ENCODE results near the gene SRP14. TPM values are rescaled to one million over a fixed set of nuclear protein-coding genes. Genes with fewer than 3 reads are reported as not detected.
"Not testable (repeated sequence)": the region's sequence is repeated elsewhere in the genome, so short reads cannot be mapped to it uniquely, and the experiment has no call there.

SRP14 gene
- total RNA-seq, 1 experiment from 2014 or later: 421 TPM

- no peak for DNase-seq (ENCODE audit: low spot score)
These were observed 11.9 kb upstream of the SRP14 start for GRCh38 chr15:40050788-40051470.

GRCh38 chr15:40048926-40049475, 10.0 kb upstream of the SRP14 start:
- no peak for DNase-seq (ENCODE audit: low spot score)

GRCh38 chr15:40048211-40048792, 9.3 kb upstream of the SRP14 start:
- DNase-seq (ENCODE audit: low spot score): no peak

GRCh38 chr15:40047415-40048210, 8.6 kb upstream of the SRP14 start:
- DNase-seq (ENCODE audit: low spot score): peak; percentile 84

- peak; percentile 73 for DNase-seq (ENCODE audit: low spot score)
These were observed 7.9 kb upstream of the SRP14 start for GRCh38 chr15:40046721-40047414.

- DNase-seq (ENCODE audit: low spot score): no peak
These were observed 6.7 kb upstream of the SRP14 start for GRCh38 chr15:40045572-40046217.

- DNase-seq (ENCODE audit: low spot score): peak; percentile 76
These were observed 6.0 kb upstream of the SRP14 start for GRCh38 chr15:40044717-40045571.

GRCh38 chr15:40043927-40044716, 5.1 kb upstream of the SRP14 start:
- DNase-seq (ENCODE audit: low spot score): no peak

- no peak for DNase-seq (ENCODE audit: low spot score)
These were observed 3.9 kb upstream of the SRP14 start for GRCh38 chr15:40042791-40043320.

GRCh38 chr15:40040770-40041169, 1.8 kb upstream of the SRP14 start:
- DNase-seq (ENCODE audit: low spot score): no peak

GRCh38 chr15:40040293-40040635, 1.3 kb upstream of the SRP14 start:
- no peak for DNase-seq (ENCODE audit: low spot score)

GRCh38 chr15:40038275-40038637, 725 bp downstream of the SRP14 start:
- peak; percentile 17 for DNase-seq (ENCODE audit: low spot score)

GRCh38 chr15:40037721-40038120, 1.3 kb downstream of the SRP14 start:
- DNase-seq (ENCODE audit: low spot score): no peak

- not testable (repeated sequence) for DNase-seq (ENCODE audit: low spot score)
These were observed 3.8 kb downstream of the SRP14 start for GRCh38 chr15:40035182-40035581.

GRCh38 chr15:40034186-40034946, 4.6 kb downstream of the SRP14 start:
- DNase-seq (ENCODE audit: low spot score): no peak

- no peak for DNase-seq (ENCODE audit: low spot score)
These were observed 6.7 kb downstream of the SRP14 start for GRCh38 chr15:40032125-40032839.

- no peak for DNase-seq (ENCODE audit: low spot score)
These were observed 7.7 kb downstream of the SRP14 start for GRCh38 chr15:40031300-40031699.
